Mesendoderm (in vitro differentiated cells): ENCODE data around the gene TLR7.

Experiments used
- DNase-seq: peaks from one replicate; pipeline ENCODE4 v3.0.0; 2013
- H2AK5ac ChIP-seq: 2 replicates; pipeline ENCODE4 v1.6.1; 2013; ENCODE audit warnings: low read length, inconsistent platforms
- H2BK120ac ChIP-seq: 2 replicates; pipeline ENCODE4 v1.6.1; 2013; ENCODE audit warnings: low read depth, mild to moderate bottlenecking, low read length, moderate library complexity, mixed read lengths
- H2BK15ac ChIP-seq: replicated peaks from 2 replicates; pipeline ENCODE4 v1.6.1; 2013; ENCODE audit warnings: low read depth, mild to moderate bottlenecking, moderate library complexity
- H2BK5ac ChIP-seq: 2 replicates; pipeline ENCODE4 v1.6.1; 2013; ENCODE audit warnings: low read length, inconsistent platforms
- H3K18ac ChIP-seq: 2 replicates; pipeline ENCODE4 v1.6.1; 2013; ENCODE audit warnings: mild to moderate bottlenecking, low read length, mixed read lengths
- H3K23ac ChIP-seq: one replicate; pipeline ENCODE4 v1.6.1; 2013; ENCODE audit warnings: low read length
- H3K27ac ChIP-seq: 2 replicates; pipeline ENCODE4 v1.5.1; 2013; ENCODE audit warnings: low read depth, mild to moderate bottlenecking, inconsistent platforms, low read length, moderate library complexity
- H3K27me3 ChIP-seq: 2 replicates; pipeline ENCODE4 v1.6.1; 2013; ENCODE audit warnings: low read length, control low read depth, mild to moderate bottlenecking, inconsistent platforms; ENCODE audit not compliant: insufficient read depth, poor library complexity
- H3K36me3 ChIP-seq: 2 replicates; pipeline ENCODE4 v1.6.1; 2013; ENCODE audit warnings: low read length, inconsistent platforms; ENCODE audit not compliant: control insufficient read depth, insufficient read depth
- H3K4ac ChIP-seq: one replicate; pipeline ENCODE4 v1.6.1; 2013; ENCODE audit warnings: low read depth, mild to moderate bottlenecking, low read length, moderate library complexity
- H3K4me1 ChIP-seq: 2 replicates; pipeline ENCODE4 v1.6.1; 2013; ENCODE audit warnings: low read depth, low read length, inconsistent platforms; ENCODE audit not compliant: control insufficient read depth
- H3K4me2 ChIP-seq: 2 replicates; pipeline ENCODE4 v1.6.1; 2013; ENCODE audit warnings: low read length
- H3K4me3 ChIP-seq: 2 replicates; pipeline ENCODE4 v1.5.1; 2013; ENCODE audit warnings: mild to moderate bottlenecking, low read length
- H3K56ac ChIP-seq: one replicate; pipeline ENCODE4 v1.6.1; 2013; ENCODE audit warnings: low read length
- H3K79me1 ChIP-seq: 2 replicates; pipeline ENCODE4 v1.6.1; 2013; ENCODE audit warnings: low read length, inconsistent platforms
- H3K79me2 ChIP-seq: 2 replicates; pipeline ENCODE4 v1.6.1; 2013; ENCODE audit warnings: mild to moderate bottlenecking, low read length; ENCODE audit not compliant: control insufficient read depth, insufficient read depth
- H3K9ac ChIP-seq: 2 replicates; pipeline ENCODE4 v1.6.1; 2013; ENCODE audit warnings: low read length, inconsistent platforms
- H4K5ac ChIP-seq: one replicate; pipeline ENCODE4 v1.6.1; 2013; ENCODE audit warnings: low read length
- H4K8ac ChIP-seq: one replicate; pipeline ENCODE4 v1.6.1; 2013; ENCODE audit warnings: low read depth, mild to moderate bottlenecking, control low read depth, low read length, moderate library complexity
- WGBS: extraction: QIAGEN DNeasy Blood & Tissue Kit; methylation state at CpG from one replicate; pipeline ENCODE4 v1.1.7; 2013; ENCODE audit warnings: low lambda C conversion rate, missing lambda C conversion rate; ENCODE audit not compliant: insufficient coverage; ENCODE audit errors: extremely low coverage; 5-methylcytosine and 5-hydroxymethylcytosine counted together

Gene TLR7

DNA sequence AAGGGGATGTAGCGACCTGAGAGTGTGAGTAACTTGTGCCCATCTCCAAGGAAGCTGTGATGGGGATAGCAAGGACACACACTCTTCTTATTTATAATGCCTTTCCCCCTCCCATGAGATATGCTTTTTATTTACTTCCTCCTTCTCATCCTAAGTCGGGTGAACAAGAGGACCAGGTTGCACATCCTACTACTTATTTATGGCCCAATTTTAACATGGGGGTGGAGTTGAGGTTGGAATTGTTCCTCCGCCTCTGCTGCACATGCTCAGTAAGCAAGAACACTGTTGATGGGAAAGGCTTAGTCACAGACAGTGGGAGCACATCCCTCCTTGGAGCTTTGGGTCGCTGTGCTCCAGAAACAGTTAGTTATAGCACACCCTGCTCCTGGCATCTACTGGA is 24.3 kb downstream of the TLR7 start:
- Histone ChIP-seq H3K23ac (no peak overlapping the region), H4K5ac (no peak overlapping the region), H2BK120ac (no peak overlapping the region), H3K4ac (no peak overlapping the region), H3K18ac (no peak overlapping the region), H3K27me3 (no peaks in the 10 kb centered on the region), H3K4me1 (no peaks in the 10 kb centered on the region), H2BK15ac (no peak overlapping the region), H2AK5ac (no peak overlapping the region), H3K56ac (no peak overlapping the region), H2BK5ac (no peak overlapping the region), H3K79me2 (no peaks in the 10 kb centered on the region), H3K4me3 (no peak overlapping the region), H3K27ac (no peak overlapping the region), H3K36me3 (no peaks in the 10 kb centered on the region), H4K8ac (no peak overlapping the region), H3K79me1 (no peaks in the 10 kb centered on the region), H3K4me2 (no peak overlapping the region), H3K9ac (no peak overlapping the region)
- DNase-seq = no peak
- WGBS = no CpG with 5 or more reads among the region's 4 CpGs

- H3K79me2 ChIP-seq = no peaks in the 10 kb centered on the region
- no peak overlapping the region for H3K4me2 ChIP-seq
- no peak overlapping the region for H2BK5ac ChIP-seq
- H3K27me3 ChIP-seq = no peaks in the 10 kb centered on the region
- H3K9ac ChIP-seq = no peak overlapping the region
- H3K4me3 ChIP-seq = no peak overlapping the region
- WGBS = no CpG with 5 or more reads among the region's 2 CpGs
- H3K23ac ChIP-seq = no peak overlapping the region
- H4K5ac ChIP-seq = no peak overlapping the region
- H3K79me1 ChIP-seq = no peaks in the 10 kb centered on the region
- no peak overlapping the region for H3K27ac ChIP-seq
- H3K36me3 ChIP-seq = no peaks in the 10 kb centered on the region
- no peak for DNase-seq
- H3K4me1 ChIP-seq = no peaks in the 10 kb centered on the region
- no peak overlapping the region for H2BK15ac ChIP-seq
- no peak overlapping the region for H2AK5ac ChIP-seq
- no peak overlapping the region for H4K8ac ChIP-seq
- H3K4ac ChIP-seq = no peak overlapping the region
- no peak overlapping the region for H3K18ac ChIP-seq
- H3K56ac ChIP-seq = no peak overlapping the region
- H2BK120ac ChIP-seq = no peak overlapping the region
Measured at GRCh38 chrX:12891915-12892506, 25.1 kb downstream of the TLR7 start.

- no peak overlapping the region for H3K23ac ChIP-seq
- H4K8ac ChIP-seq = no peak overlapping the region
- H3K27me3 ChIP-seq = no peaks in the 10 kb centered on the region
- no CpG with 5 or more reads among the region's 2 CpGs for WGBS
- no peak overlapping the region for H3K56ac ChIP-seq
- H3K79me1 ChIP-seq = no peaks in the 10 kb centered on the region
- no peak overlapping the region for H3K27ac ChIP-seq
- no peak overlapping the region for H2BK5ac ChIP-seq
- H3K4me2 ChIP-seq = no peak overlapping the region
- H3K9ac ChIP-seq = no peak overlapping the region
- no peak overlapping the region for H2BK15ac ChIP-seq
- H2AK5ac ChIP-seq = no peak overlapping the region
- no peak overlapping the region for H4K5ac ChIP-seq
- H3K79me2 ChIP-seq = no peaks in the 10 kb centered on the region
- H3K18ac ChIP-seq = no peak overlapping the region
- no peak overlapping the region for H3K4me3 ChIP-seq
- no peaks in the 10 kb centered on the region for H3K4me1 ChIP-seq
- H3K36me3 ChIP-seq = no peaks in the 10 kb centered on the region
- DNase-seq = no peak
- H3K4ac ChIP-seq = no peak overlapping the region
- H2BK120ac ChIP-seq = no peak overlapping the region
Measured at GRCh38 chrX:12892716-12893115, 25.8 kb downstream of the TLR7 start.

GRCh38 chrX:12894074-12895030 is 27.5 kb downstream of the TLR7 start:
- Histone ChIP-seq H4K5ac (no peak overlapping the region), H3K56ac (no peak overlapping the region), H3K4me2 (no peak overlapping the region), H4K8ac (peak overlapping the region; percentile 0), H3K27ac (no peak overlapping the region), H3K79me1 (no peaks in the 10 kb centered on the region), H3K36me3 (no peaks in the 10 kb centered on the region), H3K18ac (no peak overlapping the region), H2BK120ac (no peak overlapping the region), H3K9ac (no peak overlapping the region), H3K4me1 (no peaks in the 10 kb centered on the region), H3K27me3 (no peaks in the 10 kb centered on the region), H2BK15ac (no peak overlapping the region), H3K4me3 (no peak overlapping the region), H2AK5ac (no peak overlapping the region), H3K79me2 (no peaks in the 10 kb centered on the region), H3K4ac (no peak overlapping the region), H2BK5ac (no peak overlapping the region), H3K23ac (no peak overlapping the region)
- DNase-seq = peak; percentile 23
- no CpG with 5 or more reads among the region's 12 CpGs for WGBS

- no peak overlapping the region for H3K56ac ChIP-seq
- H2BK15ac ChIP-seq = no peak overlapping the region
- no peak overlapping the region for H3K4me2 ChIP-seq
- no peak overlapping the region for H2BK120ac ChIP-seq
- H4K8ac ChIP-seq = no peak overlapping the region
- H3K4me3 ChIP-seq = no peak overlapping the region
- no peak overlapping the region for H4K5ac ChIP-seq
- no peak overlapping the region for H2AK5ac ChIP-seq
- H3K9ac ChIP-seq = no peak overlapping the region
- no peak overlapping the region for H3K18ac ChIP-seq
- H3K4ac ChIP-seq = no peak overlapping the region
- 100% methylated on average over 1 of the region's 2 CpGs for WGBS
- H3K23ac ChIP-seq = no peak overlapping the region
- no peak overlapping the region for H3K27ac ChIP-seq
- H3K27me3 ChIP-seq = no peaks in the 10 kb centered on the region
- no peak overlapping the region for H2BK5ac ChIP-seq
- H3K36me3 ChIP-seq = no peaks in the 10 kb centered on the region
- no peaks in the 10 kb centered on the region for H3K79me1 ChIP-seq
- H3K4me1 ChIP-seq = no peaks in the 10 kb centered on the region
- no peak for DNase-seq
- no peaks in the 10 kb centered on the region for H3K79me2 ChIP-seq
Measured at GRCh38 chrX:12895866-12896265, 29.0 kb downstream of the TLR7 start.
